Stimulated activated CD4-positive, alpha-beta T cell treated with anti-CD3 and anti-CD28 coated beads, TNF-alpha, amount 100 ng/mL, for 1 hour (primary cell): ENCODE measurements around the gene CEP112.

Experiments used
- DNase-seq, 3 donors: peaks; one replicate each; pipeline ENCODE4 v3.0.0-alpha.2; 2020; ENCODE audit warnings: low read depth in 3 of 3, low spot score in 1 of 3

Gene CEP112

GRCh38 chr17:65660947-65661346, 531.0 kb downstream of the CEP112 start:
- no peak for DNase-seq

- DNase-seq, result no peak
Measured at GRCh38 chr17:65660078-65660477, 531.9 kb downstream of the CEP112 start.

- no peak for DNase-seq
Measured at GRCh38 chr17:65659512-65659911, 532.4 kb downstream of the CEP112 start.

GRCh38 chr17:65657251-65657828, 534.6 kb downstream of the CEP112 start:
- no peak for DNase-seq

GRCh38 chr17:65656390-65657250, 535.3 kb downstream of the CEP112 start:
- peak in 1 of 3 donors; percentile 10 for DNase-seq

GRCh38 chr17:65655706-65656105, 536.2 kb downstream of the CEP112 start:
- no peak for DNase-seq

- DNase-seq, result no peak
Measured at GRCh38 chr17:65644545-65644944, 547.4 kb downstream of the CEP112 start.

- DNase-seq, result no peak
Measured at GRCh38 chr17:65638221-65638975, 553.5 kb downstream of the CEP112 start.

- DNase-seq, result no peak
Measured at GRCh38 chr17:65637786-65638185, 554.1 kb downstream of the CEP112 start.

- DNase-seq, result no peak
Measured at GRCh38 chr17:65634533-65634932, 557.4 kb downstream of the CEP112 start.

GRCh38 chr17:65633988-65634387, 557.9 kb downstream of the CEP112 start:
- no peak for DNase-seq

GRCh38 chr17:65633146-65633881, 558.6 kb downstream of the CEP112 start:
- no peak for DNase-seq

GRCh38 chr17:65630502-65630901, 561.4 kb downstream of the CEP112 start:
- DNase-seq, result no peak

GRCh38 chr17:65629234-65629690, 562.7 kb downstream of the CEP112 start:
- DNase-seq, result no peak

GRCh38 chr17:65628644-65629036, 563.3 kb downstream of the CEP112 start:
- no peak for DNase-seq

GRCh38 chr17:65627891-65628643, 563.9 kb downstream of the CEP112 start:
- no peak for DNase-seq

GRCh38 chr17:65627108-65627507, 564.8 kb downstream of the CEP112 start:
- no peak for DNase-seq

GRCh38 chr17:65626451-65626850, 565.5 kb downstream of the CEP112 start:
- DNase-seq, result no peak

GRCh38 chr17:65618516-65618915, 573.4 kb downstream of the CEP112 start:
- no peak for DNase-seq

GRCh38 chr17:65617496-65617895, 574.4 kb downstream of the CEP112 start:
- no peak for DNase-seq
